Putamen (tissue), 1 donor: ENCODE data around the gene TEX9.
"Not testable (repeated sequence)": the region's sequence is repeated elsewhere in the genome, so short reads cannot be mapped to it uniquely, and the experiment has no call there.

ENCODE experiments used
- DNase-seq: peaks from one replicate; pipeline ENCODE4 v3.0.0-alpha.2; 2016; ENCODE audit warnings: low spot score

Gene TEX9

DNA sequence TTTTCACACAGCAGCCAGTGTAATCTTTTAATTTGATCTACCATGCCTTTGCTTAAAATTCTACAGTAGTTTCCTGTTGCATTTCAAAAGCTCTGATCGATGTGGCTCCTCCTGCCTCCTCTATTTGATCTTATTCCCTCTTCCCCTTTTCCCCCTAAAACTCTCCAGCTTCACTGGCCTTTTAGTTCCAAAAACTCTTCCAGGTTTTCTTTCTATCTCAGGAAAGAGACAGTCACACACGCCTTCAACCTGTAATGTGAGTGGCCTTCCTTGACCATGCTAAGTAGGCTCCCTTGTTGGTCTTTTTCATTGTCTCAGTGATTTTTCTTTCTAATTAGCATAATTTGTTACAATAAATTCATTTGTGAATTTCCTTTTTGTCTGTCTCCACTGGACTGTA lies 985 bp downstream of the TEX9 start:
- DNase-seq: no peak

DNA sequence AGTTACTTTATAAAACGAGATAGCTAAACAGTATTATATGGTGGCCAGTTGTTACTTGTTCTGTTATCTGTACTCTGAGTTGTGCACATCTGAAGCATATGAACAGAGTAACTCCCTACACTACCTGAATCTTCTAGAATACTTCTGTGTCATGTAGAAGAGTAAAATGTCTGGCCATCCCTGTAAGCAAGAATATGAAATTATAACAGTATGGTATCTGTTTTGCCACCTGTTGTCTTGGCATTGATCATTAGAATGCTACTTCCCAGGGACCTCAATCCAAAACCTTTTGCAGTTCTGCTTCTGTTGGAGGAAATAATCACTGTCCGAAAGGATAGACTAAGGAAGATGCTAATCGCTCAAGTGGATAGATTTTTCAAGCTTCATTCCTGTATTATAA lies 1.9 kb downstream of the TEX9 start:
- DNase-seq: no peak

DNA sequence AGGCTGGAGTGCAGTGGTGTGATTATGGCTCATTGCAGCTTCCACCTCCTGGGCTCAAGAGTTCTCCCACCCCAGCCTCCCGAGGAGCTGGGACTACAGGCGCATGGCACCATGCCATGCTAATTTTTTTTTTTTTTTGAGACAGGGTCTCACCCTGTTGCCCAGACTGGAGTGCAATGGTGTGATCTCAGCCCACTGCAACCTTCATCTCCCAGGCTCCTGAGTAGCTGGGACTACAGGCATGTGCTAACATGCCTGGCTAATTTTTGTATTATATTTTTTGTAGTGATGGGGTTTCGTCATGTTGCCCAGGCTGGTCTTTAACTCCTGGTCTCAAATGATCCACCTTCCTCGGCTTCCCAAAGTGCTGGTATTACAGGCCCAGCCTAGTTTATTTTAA lies 4.0 kb downstream of the TEX9 start:
- DNase-seq: no peak

DNA sequence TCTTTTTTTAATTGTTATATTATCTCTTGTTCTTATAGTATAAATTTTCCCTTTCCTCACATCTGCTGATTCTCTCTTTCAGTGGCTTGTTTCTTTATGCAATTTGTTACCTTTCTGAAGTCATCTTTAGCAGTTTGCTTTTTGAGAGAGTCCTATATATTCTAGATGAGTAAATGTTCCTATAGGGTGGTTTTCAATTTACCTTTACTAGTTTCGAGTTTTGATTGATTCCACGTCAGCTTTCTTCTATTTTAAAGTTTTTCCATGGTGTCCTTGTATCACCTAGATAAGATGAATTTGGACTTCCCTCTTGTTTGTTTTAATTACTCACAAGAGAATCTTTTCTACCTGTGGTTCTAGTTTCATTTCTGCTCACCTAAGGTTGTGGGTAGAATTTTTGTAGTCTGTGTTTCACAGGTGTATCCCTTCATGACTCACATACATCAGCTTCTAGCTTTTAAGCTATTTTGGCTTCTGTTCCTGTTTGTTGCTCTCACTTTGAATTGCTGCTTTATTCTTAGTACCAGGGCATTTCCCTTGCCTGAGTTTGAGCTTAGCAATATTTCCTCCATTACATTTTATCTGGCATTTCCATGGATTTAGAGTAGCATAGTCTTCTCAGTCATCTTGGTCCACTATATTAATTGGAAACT lies 6.4 kb downstream of the TEX9 start:
- no peak for DNase-seq

DNA sequence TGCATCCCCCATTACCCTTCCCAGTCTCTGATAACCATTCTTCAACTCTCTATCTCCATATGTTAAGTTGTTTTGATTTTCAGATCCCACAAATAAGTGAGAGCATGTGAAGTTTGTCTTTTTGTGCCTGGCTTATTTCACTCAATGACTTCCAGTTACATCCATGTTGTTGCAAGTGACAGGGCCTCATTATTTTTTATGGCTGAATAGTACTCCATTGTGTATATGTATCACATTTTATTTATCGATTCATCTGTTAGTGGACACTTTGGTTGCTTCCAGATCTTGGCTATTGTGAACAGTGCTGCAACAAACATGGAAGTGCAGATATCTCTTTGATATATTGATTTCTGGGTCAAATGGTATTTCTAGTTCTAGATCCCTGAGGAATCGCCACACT lies 9.5 kb downstream of the TEX9 start:
- DNase-seq: not testable (repeated sequence)

DNA sequence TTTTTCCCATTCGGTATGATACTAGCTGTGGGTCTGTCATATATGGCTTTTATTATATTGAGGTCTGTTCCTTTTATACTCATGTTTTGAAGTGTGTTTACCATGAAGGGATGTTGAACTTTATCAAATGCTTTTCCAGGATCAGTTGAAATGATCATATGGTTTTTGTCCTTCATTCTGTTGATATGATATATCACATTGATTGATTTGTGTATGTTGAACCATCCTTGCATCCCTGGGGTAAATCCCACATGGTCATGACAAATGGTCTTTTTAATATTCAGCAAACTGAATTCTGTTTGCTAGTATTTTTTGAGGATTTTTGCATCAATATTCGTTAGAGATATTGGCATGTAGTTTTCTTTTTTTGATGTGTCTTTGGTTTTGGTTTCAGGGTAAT lies 12.6 kb downstream of the TEX9 start:
- DNase-seq: not testable (repeated sequence)

DNA sequence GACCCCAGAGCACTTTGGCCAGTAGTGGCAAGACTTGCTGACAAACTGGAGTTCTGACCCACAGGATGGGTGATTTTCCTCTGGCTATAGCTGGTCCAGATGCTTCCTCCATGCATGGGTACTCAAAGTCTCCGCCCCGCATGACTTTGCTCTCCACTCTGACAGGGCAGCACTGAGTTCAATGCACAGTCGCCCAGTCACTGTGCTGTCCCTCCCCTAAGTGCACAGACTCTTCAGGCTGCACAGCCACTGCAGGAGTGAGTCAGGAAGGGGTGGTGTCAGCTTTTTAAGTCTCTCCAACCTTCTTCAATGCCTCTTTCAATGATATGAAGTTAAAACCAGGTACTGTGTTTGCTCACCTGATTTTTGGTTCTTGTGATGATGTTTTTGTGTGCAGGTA lies 17.8 kb downstream of the TEX9 start:
- no peak for DNase-seq

DNA sequence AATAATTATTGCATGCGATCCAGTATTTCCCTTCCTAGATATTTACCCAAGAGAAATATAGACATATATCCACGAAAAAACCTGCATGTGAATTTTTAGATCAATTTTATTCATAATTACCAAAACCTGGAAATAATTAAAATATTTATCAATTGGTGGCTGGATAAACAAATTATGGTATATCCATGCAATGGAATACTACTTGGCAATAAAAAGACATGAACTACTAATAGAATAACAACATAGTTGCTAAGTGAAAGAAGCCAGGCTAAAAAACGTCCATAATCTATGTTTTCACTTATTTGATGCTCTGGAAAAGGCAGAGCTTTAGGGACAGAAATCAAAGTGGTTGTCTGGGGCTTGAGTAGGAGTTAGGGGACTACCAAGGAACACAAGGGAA lies 20.7 kb downstream of the TEX9 start:
- DNase-seq: no peak

DNA sequence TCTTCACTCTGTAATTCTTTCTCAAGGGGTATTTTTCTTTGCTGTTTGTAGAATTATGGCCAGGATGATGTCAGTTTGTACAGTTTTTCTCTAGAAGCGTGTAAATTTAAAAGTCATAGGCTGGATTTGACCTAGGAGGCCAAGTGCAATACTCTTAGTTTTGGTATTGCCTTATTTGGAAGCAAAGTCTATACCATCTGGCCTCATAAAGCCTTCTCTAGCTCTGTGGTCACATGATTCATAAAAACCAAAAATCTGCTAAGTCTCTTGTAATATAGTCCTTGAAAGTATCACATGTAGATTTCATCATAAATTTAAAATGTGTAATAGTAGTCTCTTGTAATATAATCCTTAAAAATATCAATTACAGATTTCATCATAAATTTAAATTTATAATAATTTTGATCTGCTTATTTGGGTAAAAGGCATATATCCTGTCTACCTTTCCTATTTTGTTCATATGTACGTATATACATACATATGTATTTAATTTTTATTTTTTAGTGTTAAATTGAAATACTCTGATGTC lies 25.6 kb downstream of the TEX9 start:
- no peak for DNase-seq

DNA sequence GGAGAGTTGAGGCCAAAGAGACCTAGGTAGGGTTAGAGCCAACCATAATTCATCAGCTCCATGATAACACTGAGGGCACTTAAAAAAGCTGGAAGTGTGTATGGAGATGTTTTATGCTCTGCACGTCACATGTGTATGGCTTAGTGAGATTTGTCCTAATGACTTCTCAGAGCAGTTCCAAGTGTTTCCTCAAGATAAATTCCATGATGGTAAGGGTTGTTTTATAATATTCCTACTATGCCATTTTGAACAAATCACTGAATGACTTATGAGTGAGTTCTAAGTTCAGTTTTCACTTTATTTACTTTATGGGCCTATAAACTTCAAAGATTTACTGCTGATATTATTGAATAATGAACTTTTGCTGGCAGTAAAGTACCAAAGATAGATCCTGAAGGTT lies 28.1 kb downstream of the TEX9 start:
- no peak for DNase-seq

DNA sequence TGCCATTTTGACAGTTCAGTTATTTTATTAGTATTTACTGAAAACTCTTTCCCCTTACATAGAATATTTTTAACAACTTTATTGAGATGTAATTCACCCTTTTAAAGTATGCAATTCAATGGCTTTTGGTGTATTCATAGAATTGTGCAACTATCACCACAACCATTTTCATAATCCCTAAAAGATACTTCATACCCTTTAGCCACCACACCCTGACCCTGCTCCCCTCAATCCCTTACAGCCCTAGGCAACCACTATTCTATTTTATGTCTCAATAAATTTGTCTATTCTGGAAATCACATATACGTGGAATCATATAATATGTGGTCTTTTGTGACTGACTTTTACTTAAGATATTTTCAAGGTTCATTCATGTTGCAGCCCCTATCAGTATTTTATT lies 29.7 kb downstream of the TEX9 start:
- DNase-seq: no peak

DNA sequence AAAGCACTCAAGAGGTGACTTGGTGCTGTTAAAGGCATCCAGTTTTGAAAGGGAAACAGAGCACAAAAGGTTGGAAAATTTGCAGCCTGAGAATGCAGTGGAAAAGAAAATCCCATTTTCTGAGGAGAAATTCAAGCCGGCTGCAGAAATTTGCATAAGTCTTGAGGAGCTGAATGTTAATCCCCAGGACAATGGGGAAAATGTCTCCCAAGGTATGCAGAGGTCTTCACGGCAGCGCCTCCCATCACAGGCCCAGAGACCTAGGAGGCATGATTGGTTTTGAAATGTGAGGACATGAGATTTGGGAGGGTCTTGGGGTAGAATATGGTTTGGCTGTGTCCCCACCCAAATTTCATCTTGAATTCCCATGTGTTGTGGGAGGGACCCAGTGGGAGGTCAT lies 32.1 kb downstream of the TEX9 start:
- not testable (repeated sequence) for DNase-seq

DNA sequence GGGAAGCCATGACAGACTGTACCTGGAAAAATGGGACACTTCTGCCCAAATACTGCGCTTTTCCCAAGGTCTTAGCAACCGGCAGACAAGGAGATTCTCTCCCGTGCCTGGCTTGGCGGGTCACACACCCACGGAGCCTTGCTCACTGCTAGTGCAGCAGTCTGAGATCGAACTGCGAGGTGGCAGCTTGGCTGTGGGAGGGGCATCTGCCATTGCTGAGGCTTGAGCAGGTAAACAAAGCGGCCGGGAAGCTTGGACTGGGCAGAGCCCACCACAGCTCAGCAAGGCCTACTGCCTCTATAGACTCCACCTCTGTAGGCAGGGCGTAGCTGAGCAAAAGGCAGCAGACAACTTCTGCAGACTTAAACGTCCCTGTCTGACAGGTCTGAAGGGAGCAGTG lies 34.0 kb downstream of the TEX9 start:
- DNase-seq: not testable (repeated sequence)

DNA sequence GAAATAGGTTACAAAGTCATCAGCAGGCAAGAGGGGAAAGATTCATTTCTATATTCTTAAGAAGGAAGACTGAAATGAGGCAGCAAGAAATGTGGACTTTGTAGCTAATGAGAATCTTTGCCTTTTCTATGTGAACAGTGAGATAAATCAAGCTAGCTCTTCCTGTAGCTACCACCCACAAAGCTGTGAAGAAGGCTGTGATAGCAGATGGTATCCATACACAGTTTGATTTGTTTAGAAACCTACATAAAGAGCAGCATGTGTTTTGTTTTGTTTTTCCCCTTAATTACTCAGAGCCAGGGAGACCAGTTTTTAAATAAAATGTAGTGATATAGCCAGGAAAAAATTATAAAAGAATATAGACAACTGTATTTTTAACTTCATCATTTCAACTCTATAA lies 45.5 kb downstream of the TEX9 start:
- no peak for DNase-seq

DNA sequence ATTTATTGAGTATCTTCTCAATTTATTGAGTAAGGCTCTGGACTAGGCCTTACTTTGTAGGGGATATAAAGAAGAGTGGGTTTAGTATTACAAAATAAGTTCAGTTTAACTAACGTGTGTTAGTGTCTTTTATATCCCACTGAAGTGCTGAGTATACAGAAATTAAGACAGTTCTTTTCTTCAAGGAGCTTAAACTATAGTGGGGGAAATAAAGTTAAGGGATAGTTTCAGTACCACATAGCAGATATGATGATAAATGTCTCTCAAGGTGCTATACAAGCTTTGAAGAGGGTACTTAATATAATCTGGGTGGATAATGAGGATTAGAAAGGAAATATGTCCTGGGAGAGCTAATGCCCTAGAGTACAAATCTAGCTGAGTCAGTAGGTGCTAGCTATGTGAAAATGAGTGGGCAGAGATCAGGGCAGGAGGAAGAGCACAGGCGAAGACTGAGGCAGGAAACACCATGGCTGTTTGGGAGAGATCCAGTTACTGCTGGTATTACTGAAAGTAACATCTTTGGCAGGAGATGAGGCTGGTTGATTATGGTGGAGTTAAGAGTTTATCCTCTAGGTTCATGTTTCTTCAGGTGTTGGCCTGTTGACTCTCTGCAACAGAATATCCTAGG lies 46.0 kb downstream of the TEX9 start:
- DNase-seq: no peak

DNA sequence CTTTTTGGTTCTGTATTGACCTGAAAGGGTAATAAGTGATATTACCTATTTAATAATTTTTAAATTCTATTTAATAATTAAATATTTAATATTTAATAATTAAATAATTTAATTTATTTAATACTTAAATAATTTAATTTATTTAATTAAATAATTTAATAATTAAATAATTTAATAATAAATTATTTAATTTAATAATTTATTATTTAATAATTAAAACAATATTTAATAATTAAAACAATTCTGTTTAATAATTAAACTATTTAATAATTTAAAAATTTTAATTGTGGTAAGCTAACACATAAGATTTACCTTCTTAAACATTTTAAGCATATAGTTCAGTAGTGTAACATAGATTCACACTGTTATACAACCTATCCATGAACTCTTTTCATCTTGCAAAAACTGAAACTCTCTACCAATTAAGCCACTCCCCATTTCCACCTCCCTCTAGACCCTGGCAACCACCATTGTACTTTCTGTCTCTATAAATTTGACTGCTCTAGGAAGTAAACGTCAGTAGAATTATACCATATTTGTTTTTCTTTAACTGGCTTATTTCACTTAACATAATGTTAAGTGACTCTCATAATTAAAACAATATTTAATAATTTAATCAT lies 48.0 kb downstream of the TEX9 start:
- not testable (repeated sequence) for DNase-seq

DNA sequence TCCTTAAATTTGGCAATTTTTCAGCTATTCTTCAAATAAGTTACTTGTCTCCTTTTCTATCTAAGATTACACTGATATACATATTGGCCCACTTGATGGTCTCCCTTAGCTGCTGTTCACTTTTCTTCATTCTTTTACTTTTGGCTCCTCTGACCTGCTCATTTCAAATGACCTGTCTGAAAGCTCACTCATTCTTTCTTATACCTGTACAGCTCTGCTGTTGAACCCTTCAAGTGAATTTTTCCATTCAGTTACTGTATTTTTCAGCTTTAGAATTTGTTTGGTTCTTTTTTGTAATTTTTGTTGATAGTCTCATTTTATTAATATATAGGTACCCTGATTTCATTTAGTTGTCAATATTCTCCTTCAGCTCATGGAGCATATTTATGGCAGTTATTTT lies 60.0 kb downstream of the TEX9 start:
- no peak for DNase-seq

DNA sequence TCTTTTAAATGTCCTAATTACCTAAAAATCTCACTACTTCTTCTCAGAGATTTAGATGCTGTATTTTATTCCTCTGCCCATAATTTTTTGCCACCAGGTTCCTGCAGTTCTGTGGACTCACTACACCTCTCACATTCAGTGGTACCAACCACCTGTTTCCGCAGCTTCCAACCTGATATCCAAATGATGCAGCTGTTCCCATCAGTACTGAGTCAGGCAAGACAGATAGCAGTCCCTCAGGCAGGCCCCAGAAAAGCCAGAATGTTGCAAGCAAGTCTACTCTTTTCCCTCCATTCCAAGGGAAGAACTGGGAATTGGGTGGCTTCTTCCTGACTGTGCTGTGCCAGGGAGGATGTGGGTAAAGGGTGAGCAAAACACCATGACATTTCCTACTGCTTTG lies 60.8 kb downstream of the TEX9 start:
- no peak for DNase-seq

DNA sequence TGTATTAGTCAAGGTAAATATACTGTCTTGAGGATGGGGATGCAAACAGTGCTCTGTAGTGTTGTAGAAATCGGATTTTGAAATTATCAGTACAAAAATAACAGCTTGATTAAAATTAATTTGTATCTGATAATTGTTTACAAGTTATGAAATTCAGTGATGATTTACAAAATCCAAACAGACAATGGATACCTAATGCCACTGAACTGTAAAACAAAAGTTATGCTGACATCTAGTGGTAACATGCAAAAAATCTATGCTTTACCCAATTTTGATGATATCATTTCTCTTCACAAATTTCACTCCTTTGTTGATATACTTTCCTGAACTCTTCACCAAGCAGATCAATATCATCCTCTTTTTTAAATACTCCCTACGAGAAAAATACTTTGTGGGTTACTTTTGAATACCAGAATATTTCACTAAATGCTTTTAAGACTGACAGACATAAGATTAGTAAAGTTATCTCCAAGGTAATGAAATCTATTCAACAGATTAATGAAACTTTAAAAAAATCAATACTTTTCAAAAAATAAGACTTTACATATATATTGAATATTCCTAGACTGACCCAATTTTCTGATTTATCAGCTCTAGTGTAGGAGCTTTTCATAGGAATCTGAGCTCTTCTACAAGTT lies 63.7 kb downstream of the TEX9 start:
- no peak for DNase-seq

DNA sequence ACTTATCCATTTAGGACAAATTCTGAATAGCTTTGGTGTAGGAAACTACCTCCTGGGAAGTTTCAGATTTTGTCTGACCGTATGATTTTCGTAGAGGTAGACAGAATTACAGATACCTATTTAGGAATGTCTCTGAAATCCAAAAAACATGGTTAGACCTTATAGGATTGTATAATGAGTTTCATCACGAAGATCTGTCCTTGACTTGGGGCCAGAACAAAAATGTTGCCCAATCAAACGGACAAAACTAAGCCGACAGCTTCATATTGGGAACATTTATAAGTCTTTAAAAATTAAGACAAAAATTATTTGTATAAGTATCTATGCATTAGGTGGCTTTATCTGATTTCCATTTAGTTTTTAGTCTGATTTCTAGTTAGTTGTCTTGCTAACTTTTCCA lies 67.1 kb downstream of the TEX9 start:
- no peak for DNase-seq

DNA sequence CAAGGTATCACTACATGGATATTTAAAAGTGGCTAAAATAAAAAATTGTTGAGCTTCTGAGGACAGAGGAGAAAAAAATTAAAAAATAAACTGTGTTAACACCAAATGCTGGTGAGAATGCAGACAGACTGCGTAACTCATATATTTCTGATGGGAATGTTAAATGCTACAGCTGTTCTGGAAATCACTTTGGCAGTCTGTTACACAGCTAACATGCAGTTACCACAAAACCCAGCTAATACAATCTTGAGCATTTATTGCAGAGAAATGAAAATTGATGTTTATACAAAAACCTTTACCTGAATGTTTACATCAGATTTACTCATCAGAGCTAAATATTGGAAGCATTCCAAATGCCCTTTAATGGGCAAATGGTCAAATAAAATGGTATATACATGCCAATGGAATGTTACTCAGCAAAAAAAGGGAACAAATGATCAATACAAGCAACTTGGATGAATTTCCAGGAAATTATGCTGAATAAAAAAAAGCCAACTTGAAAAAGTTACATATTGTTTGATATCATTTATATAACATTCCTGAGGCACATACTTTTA lies 75.1 kb downstream of the TEX9 start:
- no peak for DNase-seq

DNA sequence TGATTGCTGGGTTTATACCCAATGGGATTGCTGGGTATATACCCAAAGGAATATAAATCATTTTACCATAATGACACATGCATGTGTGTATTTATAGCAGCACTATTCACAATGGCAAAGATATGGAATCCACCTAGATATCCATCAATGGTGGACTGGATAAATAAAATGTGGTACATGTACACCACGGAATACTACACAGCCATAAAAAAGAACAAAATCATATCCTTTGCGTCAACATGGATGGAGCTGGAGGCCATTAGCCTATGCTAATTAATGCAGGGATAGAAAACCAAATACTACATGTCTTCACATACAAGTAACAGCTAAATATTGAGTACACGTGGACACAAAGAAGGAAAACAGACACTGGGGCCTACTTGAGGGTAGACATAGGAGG lies 77.1 kb downstream of the TEX9 start:
- DNase-seq: no peak

DNA sequence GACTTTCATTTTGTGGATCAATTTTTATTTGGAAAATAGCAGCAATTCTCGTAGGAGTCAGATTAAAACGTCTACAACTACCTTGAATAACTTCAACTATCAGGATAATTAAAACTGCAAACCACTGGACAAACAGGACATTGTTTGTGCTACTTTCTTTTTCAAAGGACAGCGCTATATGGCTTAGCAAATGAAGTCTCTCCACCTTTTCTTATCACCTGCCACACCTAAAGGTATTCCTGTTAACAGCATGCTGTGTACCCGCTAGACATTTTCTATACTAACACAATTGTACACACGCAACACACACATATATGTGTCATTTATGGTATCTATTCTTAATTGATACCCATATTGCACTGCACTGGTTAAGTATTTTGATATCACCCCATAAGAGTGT lies 80.5 kb downstream of the TEX9 start:
- no peak for DNase-seq
